K562 (cell line): Measurements from ENCODE around the gene LEAP2. TPM values are rescaled to one million over a fixed set of nuclear protein-coding genes. Genes with fewer than 3 reads are reported as not detected.

Experiments
- ATAC-seq: fragments of 200-7000 bp; cut with Tn5 transposase; 3 replicates; pipeline ENCODE4 v1.9.1; 2020; ENCODE audit warnings: moderate library complexity
- BruUV-seq: library from RNA; stranded (reverse); fragments of 400-500 nt; replicated peaks from 2 replicates; lab custom pipeline; 2021; lab: Mats Ljungman, UMichigan
- CTCF ChIA-PET: fragments of 300-600 bp; formaldehyde crosslinking; extraction: SDS; loops from one replicate; lab custom pipeline; 2021; ENCODE audit warnings: low intra/inter-chr PET ratio; lab: Yijun Ruan, JAX
- POLR2A ChIA-PET: fragments of 300-600, 350-650 bp; sonication (Branson Sonifier 250); formaldehyde crosslinking; extraction: SDS; loops from one replicate; lab custom pipeline; 2021; ENCODE audit warnings: antibody characterized with exemption, inconsistent platforms; lab: Yijun Ruan, JAX
- DNase-seq, 4 experiments: peaks; one replicate each; pipeline versions ENCODE4 v3.0.0 to v3.0.0-alpha.2; 2011 to 2018; ENCODE audit warnings: low spot score in 3 of 4, mixed read lengths in 3 of 4; ENCODE audit errors: extremely low read depth in 1 of 4
- FAIRE-seq: peaks from 2 replicates; lab custom pipeline; 2011; peaks lifted over from hg19 to GRCh38; lab: Jason Lieb, UNC
- H2AFZ ChIP-seq: 2 replicates; pipeline ENCODE4 v1.6.0; 2011; ENCODE audit warnings: low read depth, low read length, control low read depth, inconsistent platforms
- H3K27ac ChIP-seq: fragments of 200-600 bp; 3 replicates; pipeline ENCODE4 v1.8.0; 2011; ENCODE audit warnings: low read depth, mild to moderate bottlenecking, control low read depth, inconsistent platforms, low read length, moderate library complexity, mixed read lengths; ENCODE audit errors: extremely low read depth
- H3K27me3 ChIP-seq, 2 experiments: fragments of 300-600 bp in 1 of 2; 2 replicates in 1 of 2; 3 replicates in 1 of 2; pipeline versions ENCODE4 v1.6.0 to v1.8.0; 2011; ENCODE audit warnings: inconsistent platforms in 2 of 2, low read length in 2 of 2, mild to moderate bottlenecking in 1 of 2, mixed read lengths in 1 of 2, moderate library complexity in 1 of 2; ENCODE audit not compliant: control insufficient read depth in 2 of 2, insufficient read depth in 2 of 2
- H3K36me3 ChIP-seq: fragments of 300-600 bp; 3 replicates; pipeline ENCODE4 v1.8.0; 2011; ENCODE audit warnings: mild to moderate bottlenecking, low read length, inconsistent platforms; ENCODE audit not compliant: control insufficient read depth, insufficient read depth
- H3K4me1 ChIP-seq, 2 experiments: fragments of 200-600 bp in 1 of 2; replicated peaks in 1 of 2; 2 replicates in 1 of 2; 3 replicates in 1 of 2; pipeline versions ENCODE4 v1.5.1 to v1.8.0; 2011; ENCODE audit warnings: inconsistent platforms in 2 of 2, low read length in 2 of 2, mild to moderate bottlenecking in 1 of 2, mixed read lengths in 1 of 2, moderate library complexity in 1 of 2; ENCODE audit not compliant: control insufficient read depth in 2 of 2, insufficient read depth in 2 of 2
- H3K4me2 ChIP-seq: 2 replicates; pipeline ENCODE4 v1.6.1; 2011; ENCODE audit warnings: low read length, control low read depth, inconsistent platforms, mixed read lengths; ENCODE audit not compliant: insufficient read depth
- H3K4me3 ChIP-seq: fragments of 200-600 bp; sonication (generic), shearing (Covaris generic); 2 replicates; pipeline ENCODE4 v1.5.1; 2016; ENCODE audit warnings: control low read depth, inconsistent platforms
- H3K79me2 ChIP-seq: fragments of 200-600 bp; 3 replicates; pipeline ENCODE4 v1.8.0; 2011; ENCODE audit warnings: low read length, inconsistent platforms; ENCODE audit not compliant: control insufficient read depth, insufficient read depth
- H3K9ac ChIP-seq, 2 experiments: 2 replicates each; pipeline versions ENCODE4 v1.6.0 to v1.6.1; 2011; ENCODE audit warnings: low read depth in 2 of 2, low read length in 2 of 2, control low read depth in 1 of 2, inconsistent platforms in 1 of 2, mild to moderate bottlenecking in 1 of 2, mixed read lengths in 1 of 2; ENCODE audit not compliant: insufficient read depth in 1 of 2
- H3K9me1 ChIP-seq: one replicate; pipeline ENCODE4 v1.6.0; 2011; ENCODE audit warnings: inconsistent platforms, mild to moderate bottlenecking, low read length, moderate library complexity; ENCODE audit not compliant: control insufficient read depth, insufficient read depth
- H3K9me3 ChIP-seq: replicated peaks from 2 replicates; pipeline ENCODE4 v1.5.1; 2011; ENCODE audit warnings: low read depth, low read length, inconsistent platforms; ENCODE audit not compliant: control insufficient read depth, insufficient read depth
- H4K20me1 ChIP-seq: replicated peaks from 2 replicates; pipeline ENCODE4 v1.6.1; 2011; ENCODE audit warnings: low read length, inconsistent platforms, mixed read lengths; ENCODE audit not compliant: control insufficient read depth, insufficient read depth
- ATF7 ChIP-seq: fragments of 450-650 bp; IDR thresholded peaks from 2 replicates; pipeline ENCODE4 v1.7.1; 2014; ENCODE audit warnings: mild to moderate bottlenecking, moderate library complexity
- CCNT2 ChIP-seq: IDR thresholded peaks from 2 replicates; pipeline ENCODE4 v1.6.1; 2011; ENCODE audit warnings: borderline replicate concordance, low read depth, mild to moderate bottlenecking, moderate library complexity, mixed read lengths, low read length; ENCODE audit not compliant: insufficient read length; ENCODE audit errors: extremely low read depth
- FOSL1 ChIP-seq: fragments of 200-800 bp; sonication (Bioruptor generic); conservative IDR thresholded peaks from 2 replicates; pipeline ENCODE4 v1.6.1; 2016; ENCODE audit warnings: missing genetic modification characterization, missing compliant biosample characterization
- FOXJ3 ChIP-seq: sonication (generic); formaldehyde crosslinking; IDR thresholded peaks from 2 replicates; pipeline ENCODE4 v1.4.0; 2020; ENCODE audit warnings: mild to moderate bottlenecking, missing genetic modification reagents
- GABPA ChIP-seq: fragments of 200-800 bp; sonication (Bioruptor generic); conservative IDR thresholded peaks from 2 replicates; pipeline ENCODE4 v1.6.1; 2016; ENCODE audit warnings: low read depth, missing genetic modification characterization, missing compliant biosample characterization
- HDAC6 ChIP-seq: IDR thresholded peaks from 2 replicates; pipeline ENCODE4 v1.6.1; 2012; ENCODE audit warnings: low read depth, mild to moderate bottlenecking, control low read depth, inconsistent platforms, low read length, moderate library complexity
- HNRNPK ChIP-seq: fragments of 200-400 bp; formaldehyde crosslinking; IDR thresholded peaks from one replicate; pipeline ENCODE4 v1.6.1; 2018; ENCODE audit warnings: mild to moderate bottlenecking, low read depth, low read length; ENCODE audit not compliant: poor library complexity, severe bottlenecking
- MTA1 ChIP-seq: fragments of 450-650 bp; IDR thresholded peaks from 2 replicates; pipeline ENCODE4 v1.6.1; 2017; ENCODE audit warnings: borderline replicate concordance
- MXD1 ChIP-seq: fragments of 250-450 bp; sonication (Bioruptor Pico); IDR thresholded peaks from 2 replicates; pipeline ENCODE4 v1.8.0; 2021; ENCODE audit warnings: borderline replicate concordance, mild to moderate bottlenecking, moderate library complexity; ENCODE audit not compliant: poor library complexity, severe bottlenecking
- NCOA1 ChIP-seq: fragments of 450-650 bp; IDR thresholded peaks from 2 replicates; pipeline ENCODE4 v1.6.1; 2016; ENCODE audit warnings: low read depth
- PHF8 ChIP-seq: fragments of 200-600 bp; sonication (generic); IDR thresholded peaks from 2 replicates; pipeline ENCODE4 v1.6.1; 2012; ENCODE audit warnings: mixed run types, mild to moderate bottlenecking, inconsistent platforms, low read length, moderate library complexity, borderline replicate concordance
- PRPF4 ChIP-seq: fragments of 200-400 bp; formaldehyde crosslinking; IDR thresholded peaks from one replicate; pipeline ENCODE4 v1.6.1; 2017; ENCODE audit warnings: low read length, low read depth, mild to moderate bottlenecking; ENCODE audit not compliant: insufficient read depth, poor library complexity, severe bottlenecking
- SETDB1 ChIP-seq: IDR thresholded peaks from one replicate; pipeline ENCODE4 v1.6.1; 2012; ENCODE audit warnings: low read length, control low read depth, inconsistent platforms
- SIN3A ChIP-seq, 2 experiments: fragments of 150-350 bp in 1 of 2; IDR thresholded peaks; 2 replicates each; pipeline ENCODE4 v1.6.1; 2011 to 2016; ENCODE audit warnings: borderline replicate concordance in 2 of 2, low read depth in 2 of 2, low read length in 2 of 2, mild to moderate bottlenecking in 2 of 2, moderate library complexity in 2 of 2; ENCODE audit not compliant: control insufficient read depth in 1 of 2
- SOX6 ChIP-seq: fragments of 450-650 bp; IDR thresholded peaks from 2 replicates; pipeline ENCODE4 v1.6.1; 2014; ENCODE audit warnings: mild to moderate bottlenecking
- TBP ChIP-seq: optimal IDR thresholded peaks from 2 replicates; pipeline ENCODE3; 2011; ENCODE audit warnings: low read depth, low read length, improper control_type of control experiment
- U2AF1 ChIP-seq: fragments of 200-400 bp; formaldehyde crosslinking; optimal IDR thresholded peaks from 2 replicates; pipeline ENCODE3; 2017; ENCODE audit warnings: mild to moderate bottlenecking, low read depth, low read length, moderate library complexity
- ZNF217 ChIP-seq: sonication (generic); formaldehyde crosslinking; IDR thresholded peaks from 2 replicates; pipeline ENCODE4 v1.8.0; 2022; ENCODE audit warnings: mild to moderate bottlenecking, missing genetic modification reagents
- ZNF449 ChIP-seq: fragments of 250-450 bp; sonication (Bioruptor Pico); IDR thresholded peaks from 2 replicates; pipeline ENCODE4 v1.8.0; 2022; ENCODE audit warnings: moderate library complexity, mild to moderate bottlenecking, inconsistent platforms
- ZNF589 ChIP-seq: fragments of 200-800 bp; sonication (Bioruptor generic); IDR thresholded peaks from 2 replicates; pipeline ENCODE4 v1.6.1; 2016; ENCODE audit warnings: low read depth, missing genetic modification characterization, missing compliant biosample characterization
- ZSCAN32 ChIP-seq: fragments of 450-650 bp; formaldehyde crosslinking; IDR thresholded peaks from 2 replicates; pipeline ENCODE4 v1.4.0; 2020; ENCODE audit warnings: mild to moderate bottlenecking, moderate library complexity
- WGBS: fragments of 100-300 bp; shearing (Covaris generic); methylation state at CpG from one replicate; pipeline ENCODE4 v1.1.6; 2016; ENCODE audit warnings: low coverage, mixed read lengths; ENCODE audit not compliant: insufficient coverage; ENCODE audit errors: missing lambda C conversion rate; 5-methylcytosine and 5-hydroxymethylcytosine counted together
- in situ Hi-C: fragments of 300-500 bp; cut with MboI; formaldehyde crosslinking; loops from 4 replicates; pipeline ENCODE4 v1.15.0; 2018; ENCODE audit warnings: inconsistent platforms, mixed read lengths
- intact Hi-C: fragments of 100-400 bp; cut with micrococcal nuclease; formaldehyde crosslinking; loops from 2 replicates; pipeline ENCODE4 v1.14.2; 2022
- polyA plus RNA-seq, 8 experiments: library from polyadenylated mRNA; depleted of rRNA in 4 of 8; stranded (reverse) in 5 of 8; unstranded in 3 of 8; fragments of >200 nt; fragmentation: Nextera tagmentation in 2 of 8; fragmentation: Illumina TruSeq in 1 of 8; extraction: Ambion mirVana in 2 of 8; extraction: Trizol in 1 of 8; gene quantifications; 2 replicates each; pipeline versions ENCODE4 v1.2.1 to v1.2.3, GENCODE V29; 2011 to 2014; ENCODE audit warnings: inconsistent platforms in 1 of 8, missing spikeins in 1 of 8
- total RNA-seq, 7 experiments: library from RNA; depleted of rRNA in 6 of 7; stranded (reverse); fragments of >200 nt in 6 of 7; fragmentation: Illumina TruSeq in 2 of 7; extraction: Trizol in 2 of 7; gene quantifications; 2 replicates each; pipeline versions ENCODE4 v1.2.1 to v1.2.3, GENCODE V29; 2011 to 2021; ENCODE audit warnings: low replicate concordance in 1 of 7

LEAP2 gene
- total and polyA plus RNA-seq, 9 of the 15 experiments (the other 6 are each of a cell fraction or from before 2014, with no cell fraction given), result 1.1 to 5.6 (median 2.5) TPM

- no peak for TF ChIP-seq U2AF1
- TF ChIP-seq ATF7, result no peak
- no peak for TF ChIP-seq PRPF4
- TF ChIP-seq ZNF217 (CRISPR knock-in tag), result no peak
Observed at GRCh38 chr5:132909702-132910101, 36.2 kb downstream of the LEAP2 start (continued).

GRCh38 chr5:132915681-132916080 lies 42.2 kb downstream of the LEAP2 start:
- intact Hi-C loops, result no loop called here
- no peak overlapping the region for H3K27ac ChIP-seq
- no peaks in the 10 kb centered on the region for H4K20me1 ChIP-seq
- H3K9me1 ChIP-seq, result no peaks in the 10 kb centered on the region
- H3K9ac ChIP-seq, result no peak overlapping the region
- peak in 1 of 4 experiments; percentile 21 for DNase-seq
- no peaks in the 10 kb centered on the region for H3K79me2 ChIP-seq
- H3K4me1 ChIP-seq, result no peaks in the 10 kb centered on the region
- H3K36me3 ChIP-seq, result peaks cover 30% of the 10 kb centered on the region; the same call in 2 of the 3 replicates
- ATAC-seq, result peak; percentile 67
- 59% methylated on average over 5 of the region's 5 CpGs for WGBS
- no peaks in the 10 kb centered on the region for H3K9me3 ChIP-seq
- no peak overlapping the region for H3K4me2 ChIP-seq
- POLR2A ChIA-PET, result no interaction called here
- H3K4me3 ChIP-seq, result no peak overlapping the region
- CTCF ChIA-PET, result no interaction called here
- no peak for FAIRE-seq
- in situ Hi-C loops, result loop anchor here (10.0 kb wide), 1 partner anchor 1729 kb away; the partner anchor contains the start of gene SEC24A
- no peak overlapping the region for H2AFZ ChIP-seq
- no peaks in the 10 kb centered on the region for H3K27me3 ChIP-seq
- BruUV-seq, result no TSS peak
- TF ChIP-seq HNRNPK (no peak), FOXJ3 (CRISPR knock-in tag) (no peak), SOX6 (peak; percentile 38; the same call in 1 of the 2 replicates), TBP (peak; percentile 67), ZSCAN32 (CRISPR knock-in tag) (no peak), NCOA1 (no peak), HDAC6 (no peak), PHF8 (no peak), MXD1 (CRISPR knock-in tag) (no peak), ZNF449 (CRISPR knock-in tag) (no peak), MTA1 (no peak), SETDB1 (no peak), ZNF589 (no peak), GABPA (tag) (no peak), SIN3A (IDR thresholded peaks at IDR 0.05; ENCODE audit: borderline replicate concordance in 2 of 2, control insufficient read depth in 1 of 2, low read depth in 2 of 2, low read length in 2 of 2) (no peak), CCNT2 (no peak), FOSL1 (tag) (peak; percentile 32; the same call in 1 of the 2 replicates)
